HG02678 (cell line): Measurements from ENCODE around the gene LNP1.
"Not testable (repeated sequence)": the region's sequence is repeated elsewhere in the genome, so short reads cannot be mapped to it uniquely, and the experiment has no call there.

Source experiments
- ATAC-seq: cut with Tn5 transposase; IDR thresholded peaks from one replicate; pipeline ENCODE4 v1.9.1; 2021; ENCODE audit warnings: mild to moderate bottlenecking, moderate library complexity; ENCODE audit not compliant: unreplicated experiment

LNP1 gene

GRCh38 chr3:100427699-100428098, 26.4 kb downstream of the LNP1 start:
- no peak for ATAC-seq

GRCh38 chr3:100429187-100429716, 27.9 kb downstream of the LNP1 start:
- ATAC-seq, result no peak

- ATAC-seq, result no peak
Observed at GRCh38 chr3:100436951-100437350, 35.6 kb downstream of the LNP1 start.

- no peak for ATAC-seq
Observed at GRCh38 chr3:100437721-100438622, 36.6 kb downstream of the LNP1 start.

- ATAC-seq, result no peak
Observed at GRCh38 chr3:100438623-100438974, 37.3 kb downstream of the LNP1 start.

- ATAC-seq, result no peak
Observed at GRCh38 chr3:100440895-100441294, 39.6 kb downstream of the LNP1 start.

- no peak for ATAC-seq
Observed at GRCh38 chr3:100443690-100444089, 42.4 kb downstream of the LNP1 start.

GRCh38 chr3:100447067-100447466, 45.7 kb downstream of the LNP1 start:
- not testable (repeated sequence) for ATAC-seq

- ATAC-seq, result no peak
Observed at GRCh38 chr3:100448079-100448478, 46.7 kb downstream of the LNP1 start.

GRCh38 chr3:100449214-100449613, 47.9 kb downstream of the LNP1 start:
- no peak for ATAC-seq

GRCh38 chr3:100454677-100455076, 53.3 kb downstream of the LNP1 start:
- ATAC-seq, result no peak

- ATAC-seq, result no peak
Observed at GRCh38 chr3:100455841-100456550, 54.7 kb downstream of the LNP1 start.

GRCh38 chr3:100456745-100457144, 55.4 kb downstream of the LNP1 start:
- no peak for ATAC-seq

GRCh38 chr3:100457811-100458210, 56.5 kb downstream of the LNP1 start:
- no peak for ATAC-seq

- no peak for ATAC-seq
Observed at GRCh38 chr3:100458814-100459213, 57.5 kb downstream of the LNP1 start.

- peak; percentile 90 for ATAC-seq
Observed at GRCh38 chr3:100463002-100463401, 61.7 kb downstream of the LNP1 start.

GRCh38 chr3:100463646-100464155, 62.4 kb downstream of the LNP1 start:
- no peak for ATAC-seq

GRCh38 chr3:100465892-100466777, 64.8 kb downstream of the LNP1 start:
- peak; percentile 49 for ATAC-seq

GRCh38 chr3:100467133-100467532, 65.8 kb downstream of the LNP1 start:
- ATAC-seq, result no peak

GRCh38 chr3:100468676-100469075, 67.3 kb downstream of the LNP1 start:
- no peak for ATAC-seq

GRCh38 chr3:100470951-100471350, 69.6 kb downstream of the LNP1 start:
- ATAC-seq, result no peak
